SK-N-SH treated with all-trans-retinoic acid at 6 μM for 48 hours (cell line): ENCODE data around the gene ETS1.

Experiments used
- CSDC2 ChIP-seq: fragments of 250-450 bp; sonication (Bioruptor Pico); IDR thresholded peaks from 2 replicates; pipeline ENCODE4 v1.5.0; 2020; ENCODE audit warnings: mild to moderate bottlenecking, moderate library complexity
- GLIS3 ChIP-seq: fragments of 250-450 bp; sonication (Bioruptor Pico); IDR thresholded peaks from 2 replicates; pipeline ENCODE4 v1.5.0; 2020; ENCODE audit warnings: mild to moderate bottlenecking, moderate library complexity
- ISL1 ChIP-seq: fragments of 250-450 bp; sonication (Bioruptor Pico); IDR thresholded peaks from 2 replicates; pipeline ENCODE4 v2.1.2; 2022; ENCODE audit warnings: mild to moderate bottlenecking, moderate library complexity
- RARB ChIP-seq: fragments of 250-450 bp; sonication (Bioruptor Pico); IDR thresholded peaks from 2 replicates; pipeline ENCODE4 v1.8.0; 2021; ENCODE audit warnings: mild to moderate bottlenecking, moderate library complexity
- TOX ChIP-seq: fragments of 250-450 bp; sonication (Bioruptor Pico); IDR thresholded peaks from 2 replicates; pipeline ENCODE4 v1.8.0; 2021; ENCODE audit warnings: mild to moderate bottlenecking, moderate library complexity, borderline replicate concordance
- ZFP30 ChIP-seq: fragments of 450-650 bp; formaldehyde crosslinking; IDR thresholded peaks from 2 replicates; pipeline ENCODE4 v1.5.0; 2022; ENCODE audit warnings: mild to moderate bottlenecking, moderate library complexity
- ZNF565 ChIP-seq: fragments of 450-650 bp; formaldehyde crosslinking; conservative IDR thresholded peaks from 2 replicates; pipeline ENCODE4 v1.5.0; 2020; ENCODE audit warnings: low read depth, mild to moderate bottlenecking, moderate library complexity
- TF ChIP-seq, protein P1 (sequence below): fragments of 250-450 bp; sonication (Bioruptor Pico); IDR thresholded peaks from 2 replicates; pipeline ENCODE4 v1.8.0; 2020; ENCODE audit warnings: mild to moderate bottlenecking, moderate library complexity, borderline replicate concordance
- TF ChIP-seq, protein P2 (sequence below): fragments of 250-450 bp; sonication (Bioruptor Pico); IDR thresholded peaks from 2 replicates; pipeline ENCODE4 v1.5.1; 2020; ENCODE audit warnings: low read depth, mild to moderate bottlenecking, moderate library complexity

DNA sequence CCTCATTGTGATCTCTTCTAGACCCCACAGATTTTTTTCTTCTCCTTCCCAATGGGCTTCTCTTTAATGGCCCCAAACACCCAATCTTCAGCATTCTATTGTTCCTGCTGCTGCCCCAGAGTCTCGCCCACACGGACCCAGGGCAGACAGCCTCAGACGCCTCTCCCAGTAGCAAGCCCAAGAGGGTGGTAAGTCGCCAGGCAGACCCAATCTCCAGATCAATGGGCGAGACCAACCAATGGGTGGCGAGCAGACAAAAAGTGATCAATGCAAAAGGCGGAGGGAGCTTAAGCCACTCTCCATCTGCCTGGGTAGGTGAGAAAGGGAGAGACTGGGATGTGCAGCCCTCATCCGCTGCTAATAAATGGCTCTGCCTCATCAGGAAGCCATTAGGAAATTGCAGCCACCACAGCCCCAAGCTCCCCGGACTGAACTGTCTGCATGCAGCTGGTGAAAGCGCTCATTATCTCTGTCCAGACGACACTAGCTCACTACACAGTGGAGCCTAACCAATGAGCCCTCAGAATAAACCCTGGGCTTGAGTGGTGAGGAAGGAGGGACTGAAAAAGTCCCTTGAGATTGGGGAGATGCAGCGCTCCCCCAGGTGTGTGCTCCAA is 81.8 kb downstream of the ETS1 start:
- TF ChIP-seq, protein P1, sequence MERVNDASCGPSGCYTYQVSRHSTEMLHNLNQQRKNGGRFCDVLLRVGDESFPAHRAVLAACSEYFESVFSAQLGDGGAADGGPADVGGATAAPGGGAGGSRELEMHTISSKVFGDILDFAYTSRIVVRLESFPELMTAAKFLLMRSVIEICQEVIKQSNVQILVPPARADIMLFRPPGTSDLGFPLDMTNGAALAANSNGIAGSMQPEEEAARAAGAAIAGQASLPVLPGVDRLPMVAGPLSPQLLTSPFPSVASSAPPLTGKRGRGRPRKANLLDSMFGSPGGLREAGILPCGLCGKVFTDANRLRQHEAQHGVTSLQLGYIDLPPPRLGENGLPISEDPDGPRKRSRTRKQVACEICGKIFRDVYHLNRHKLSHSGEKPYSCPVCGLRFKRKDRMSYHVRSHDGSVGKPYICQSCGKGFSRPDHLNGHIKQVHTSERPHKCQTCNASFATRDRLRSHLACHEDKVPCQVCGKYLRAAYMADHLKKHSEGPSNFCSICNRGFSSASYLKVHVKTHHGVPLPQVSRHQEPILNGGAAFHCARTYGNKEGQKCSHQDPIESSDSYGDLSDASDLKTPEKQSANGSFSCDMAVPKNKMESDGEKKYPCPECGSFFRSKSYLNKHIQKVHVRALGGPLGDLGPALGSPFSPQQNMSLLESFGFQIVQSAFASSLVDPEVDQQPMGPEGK (CRISPR knock-in tag) = no peak
- no peak for TF ChIP-seq ZFP30 (CRISPR knock-in tag)
- TF ChIP-seq, protein P2, sequence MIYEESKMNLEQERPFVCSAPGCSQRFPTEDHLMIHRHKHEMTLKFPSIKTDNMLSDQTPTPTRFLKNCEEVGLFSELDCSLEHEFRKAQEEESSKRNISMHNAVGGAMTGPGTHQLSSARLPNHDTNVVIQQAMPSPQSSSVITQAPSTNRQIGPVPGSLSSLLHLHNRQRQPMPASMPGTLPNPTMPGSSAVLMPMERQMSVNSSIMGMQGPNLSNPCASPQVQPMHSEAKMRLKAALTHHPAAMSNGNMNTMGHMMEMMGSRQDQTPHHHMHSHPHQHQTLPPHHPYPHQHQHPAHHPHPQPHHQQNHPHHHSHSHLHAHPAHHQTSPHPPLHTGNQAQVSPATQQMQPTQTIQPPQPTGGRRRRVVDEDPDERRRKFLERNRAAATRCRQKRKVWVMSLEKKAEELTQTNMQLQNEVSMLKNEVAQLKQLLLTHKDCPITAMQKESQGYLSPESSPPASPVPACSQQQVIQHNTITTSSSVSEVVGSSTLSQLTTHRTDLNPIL (CRISPR knock-in tag) = no peak
- no peak for TF ChIP-seq RARB (CRISPR knock-in tag)
- TF ChIP-seq TOX (CRISPR knock-in tag) = no peak
- TF ChIP-seq ISL1 (CRISPR knock-in tag) = no peak
- no peak for TF ChIP-seq ZNF565 (CRISPR knock-in tag)
- TF ChIP-seq CSDC2 (CRISPR knock-in tag) = no peak
- no peak for TF ChIP-seq GLIS3 (CRISPR knock-in tag)
